ENCODE measurements around the gene ATP1B3.
A peak's percentile ranks its signal among the peaks of the same experiment; 100 is the strongest.

Gene ATP1B3

GRCh38 chr3:141834292-141834691 is 42.2 kb upstream of the ATP1B3 start:
- H3K9me3 ChIP-seq (ENCODE audit: control insufficient read depth, insufficient read depth, low read depth, low read length): no peaks in the 10 kb centered on the region
- no peak overlapping the region for H3K27ac ChIP-seq (ENCODE audit: extremely low read depth, low read depth, low read length)
- peak; percentile 50; the same call in 1 of the 2 replicates for TF ChIP-seq PRDM1 (tag by site-specific recombination; IDR thresholded peaks at IDR 0.05)
- 0 out of 2 replicates have a peak, but pooled peaks have one; percentile 22 for TF ChIP-seq ZNF596 (tag by site-specific recombination; IDR thresholded peaks at IDR 0.05)
- TF ChIP-seq ZNF138 (tag by site-specific recombination; IDR thresholded peaks at IDR 0.05; ENCODE audit: borderline replicate concordance): no peak
- TF ChIP-seq ZNF624 (tag by site-specific recombination; IDR thresholded peaks at IDR 0.05): no peak
- no peak for TF ChIP-seq ZNF366 (tag by site-specific recombination; conservative IDR thresholded peaks at IDR 0.05)
- CTCF ChIA-PET: no interaction called here
- POLR2A ChIA-PET: no interaction called here
- H3K36me3 ChIP-seq (ENCODE audit: control insufficient read depth in 2 of 2, insufficient read depth in 1 of 2, low read length in 2 of 2): no peaks in the 10 kb centered on the region
- no peaks in the 10 kb centered on the region for H3K4me1 ChIP-seq (ENCODE audit: control insufficient read depth, insufficient read depth, low read length)
- no peak overlapping the region for H3K4me3 ChIP-seq (ENCODE audit: low read depth, low read length)

DNA sequence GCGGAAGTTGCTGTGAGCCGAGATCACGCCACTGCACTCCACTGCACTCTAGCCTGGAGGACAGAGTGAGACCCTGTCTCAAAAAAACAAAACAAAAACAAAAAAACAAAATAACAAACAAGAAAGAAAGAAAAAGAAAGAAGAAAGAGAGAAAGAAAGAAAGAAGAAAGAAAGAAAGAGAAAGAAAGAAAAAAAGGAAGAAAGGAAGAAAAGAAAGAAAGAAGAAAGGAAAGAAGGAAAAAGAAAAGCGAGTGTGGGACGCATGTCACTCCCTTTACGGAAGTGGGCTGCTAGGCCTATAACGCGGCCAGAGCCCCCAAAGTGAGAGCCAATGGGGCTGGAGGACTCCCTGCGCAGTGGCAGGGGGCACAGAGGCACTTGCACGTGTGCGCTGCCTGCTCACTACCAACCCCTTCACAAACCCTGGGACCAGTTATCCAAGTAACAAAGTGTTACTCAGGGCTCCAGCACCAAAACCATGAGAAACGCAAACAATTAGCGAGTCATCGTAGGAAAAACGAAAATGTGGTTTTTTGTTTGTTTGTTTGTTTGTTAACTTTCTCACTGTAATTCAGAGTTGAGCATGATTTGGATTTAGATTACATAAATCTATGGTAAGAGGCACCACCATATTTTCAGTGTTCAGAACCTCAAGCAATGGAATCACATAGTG is 40.8 kb upstream of the ATP1B3 start:
- Histone ChIP-seq H3K4me1 (ENCODE audit: control insufficient read depth, insufficient read depth, low read length) (no peaks in the 10 kb centered on the region), H3K9me3 (ENCODE audit: control insufficient read depth, insufficient read depth, low read depth, low read length) (no peaks in the 10 kb centered on the region), H3K36me3 (ENCODE audit: control insufficient read depth in 2 of 2, insufficient read depth in 1 of 2, low read length in 2 of 2) (no peaks in the 10 kb centered on the region), H3K27ac (ENCODE audit: extremely low read depth, low read depth, low read length) (no peak overlapping the region), H3K4me3 (ENCODE audit: low read depth, low read length) (no peak overlapping the region)
- no peak for TF ChIP-seq INSM2 (tag by site-specific recombination; IDR thresholded peaks at IDR 0.05)
- peak; percentile 57 for TF ChIP-seq ZNF366 (tag by site-specific recombination; conservative IDR thresholded peaks at IDR 0.05)
- no peak for TF ChIP-seq ZNF155 (tag by site-specific recombination; IDR thresholded peaks at IDR 0.05)
- POLR2A ChIA-PET: no interaction called here
- CTCF ChIA-PET: no interaction called here

GRCh38 chr3:141839389-141839788 is 37.1 kb upstream of the ATP1B3 start:
- no peak overlapping the region for H3K27ac ChIP-seq (ENCODE audit: extremely low read depth, low read depth, low read length)
- ChIA-PET CTCF (no interaction called here), POLR2A (no interaction called here)
- no peaks in the 10 kb centered on the region for H3K4me1 ChIP-seq (ENCODE audit: control insufficient read depth, insufficient read depth, low read length)
- H3K36me3 ChIP-seq (ENCODE audit: control insufficient read depth in 2 of 2, insufficient read depth in 1 of 2, low read length in 2 of 2): no peaks in the 10 kb centered on the region
- no peaks in the 10 kb centered on the region for H3K9me3 ChIP-seq (ENCODE audit: control insufficient read depth, insufficient read depth, low read depth, low read length)
- H3K4me3 ChIP-seq (ENCODE audit: low read depth, low read length): no peak overlapping the region
- no peak for TF ChIP-seq ZNF555 (tag by site-specific recombination; conservative IDR thresholded peaks at IDR 0.05)
- TF ChIP-seq, protein P1, sequence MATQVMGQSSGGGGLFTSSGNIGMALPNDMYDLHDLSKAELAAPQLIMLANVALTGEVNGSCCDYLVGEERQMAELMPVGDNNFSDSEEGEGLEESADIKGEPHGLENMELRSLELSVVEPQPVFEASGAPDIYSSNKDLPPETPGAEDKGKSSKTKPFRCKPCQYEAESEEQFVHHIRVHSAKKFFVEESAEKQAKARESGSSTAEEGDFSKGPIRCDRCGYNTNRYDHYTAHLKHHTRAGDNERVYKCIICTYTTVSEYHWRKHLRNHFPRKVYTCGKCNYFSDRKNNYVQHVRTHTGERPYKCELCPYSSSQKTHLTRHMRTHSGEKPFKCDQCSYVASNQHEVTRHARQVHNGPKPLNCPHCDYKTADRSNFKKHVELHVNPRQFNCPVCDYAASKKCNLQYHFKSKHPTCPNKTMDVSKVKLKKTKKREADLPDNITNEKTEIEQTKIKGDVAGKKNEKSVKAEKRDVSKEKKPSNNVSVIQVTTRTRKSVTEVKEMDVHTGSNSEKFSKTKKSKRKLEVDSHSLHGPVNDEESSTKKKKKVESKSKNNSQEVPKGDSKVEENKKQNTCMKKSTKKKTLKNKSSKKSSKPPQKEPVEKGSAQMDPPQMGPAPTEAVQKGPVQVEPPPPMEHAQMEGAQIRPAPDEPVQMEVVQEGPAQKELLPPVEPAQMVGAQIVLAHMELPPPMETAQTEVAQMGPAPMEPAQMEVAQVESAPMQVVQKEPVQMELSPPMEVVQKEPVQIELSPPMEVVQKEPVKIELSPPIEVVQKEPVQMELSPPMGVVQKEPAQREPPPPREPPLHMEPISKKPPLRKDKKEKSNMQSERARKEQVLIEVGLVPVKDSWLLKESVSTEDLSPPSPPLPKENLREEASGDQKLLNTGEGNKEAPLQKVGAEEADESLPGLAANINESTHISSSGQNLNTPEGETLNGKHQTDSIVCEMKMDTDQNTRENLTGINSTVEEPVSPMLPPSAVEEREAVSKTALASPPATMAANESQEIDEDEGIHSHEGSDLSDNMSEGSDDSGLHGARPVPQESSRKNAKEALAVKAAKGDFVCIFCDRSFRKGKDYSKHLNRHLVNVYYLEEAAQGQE (tag by site-specific recombination; IDR thresholded peaks at IDR 0.05): no peak
- TF ChIP-seq ZNF26 (tag by site-specific recombination; IDR thresholded peaks at IDR 0.05): no peak
- TF ChIP-seq ZBTB44 (tag by site-specific recombination; IDR thresholded peaks at IDR 0.05): no peak
- TF ChIP-seq ZNF544 (tag by site-specific recombination; IDR thresholded peaks at IDR 0.05): no peak
- TF ChIP-seq SALL2 (tag by site-specific recombination; IDR thresholded peaks at IDR 0.05; ENCODE audit: borderline replicate concordance): no peak
- no peak for TF ChIP-seq YY2 (tag by site-specific recombination; IDR thresholded peaks at IDR 0.05)
- TF ChIP-seq, protein P2, sequence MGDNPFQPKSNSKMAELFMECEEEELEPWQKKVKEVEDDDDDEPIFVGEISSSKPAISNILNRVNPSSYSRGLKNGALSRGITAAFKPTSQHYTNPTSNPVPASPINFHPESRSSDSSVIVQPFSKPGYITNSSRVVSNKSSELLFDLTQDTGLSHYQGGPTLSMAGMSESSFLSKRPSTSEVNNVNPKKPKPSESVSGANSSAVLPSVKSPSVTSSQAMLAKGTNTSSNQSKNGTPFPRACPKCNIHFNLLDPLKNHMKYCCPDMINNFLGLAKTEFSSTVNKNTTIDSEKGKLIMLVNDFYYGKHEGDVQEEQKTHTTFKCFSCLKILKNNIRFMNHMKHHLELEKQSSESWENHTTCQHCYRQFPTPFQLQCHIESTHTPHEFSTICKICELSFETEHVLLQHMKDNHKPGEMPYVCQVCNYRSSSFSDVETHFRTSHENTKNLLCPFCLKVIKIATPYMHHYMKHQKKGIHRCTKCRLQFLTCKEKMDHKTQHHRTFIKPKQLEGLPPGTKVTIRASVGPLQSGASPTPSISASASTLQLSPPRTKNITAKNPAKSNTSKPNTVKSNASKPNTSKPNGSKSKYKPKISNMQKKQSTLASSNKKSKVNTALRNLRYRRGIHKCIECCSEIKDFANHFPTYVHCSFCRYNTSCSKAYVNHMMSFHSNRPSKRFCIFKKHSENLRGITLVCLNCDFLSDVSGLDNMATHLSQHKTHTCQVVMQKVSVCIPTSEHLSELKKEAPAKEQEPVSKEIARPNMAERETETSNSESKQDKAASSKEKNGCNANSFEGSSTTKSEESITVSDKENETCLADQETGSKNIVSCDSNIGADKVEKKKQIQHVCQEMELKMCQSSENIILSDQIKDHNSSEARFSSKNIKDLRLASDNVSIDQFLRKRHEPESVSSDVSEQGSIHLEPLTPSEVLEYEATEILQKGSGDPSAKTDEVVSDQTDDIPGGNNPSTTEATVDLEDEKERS (tag by site-specific recombination; IDR thresholded peaks at IDR 0.05): no peak
- TF ChIP-seq ZNF596 (tag by site-specific recombination; IDR thresholded peaks at IDR 0.05): no peak
- TF ChIP-seq, protein P3, sequence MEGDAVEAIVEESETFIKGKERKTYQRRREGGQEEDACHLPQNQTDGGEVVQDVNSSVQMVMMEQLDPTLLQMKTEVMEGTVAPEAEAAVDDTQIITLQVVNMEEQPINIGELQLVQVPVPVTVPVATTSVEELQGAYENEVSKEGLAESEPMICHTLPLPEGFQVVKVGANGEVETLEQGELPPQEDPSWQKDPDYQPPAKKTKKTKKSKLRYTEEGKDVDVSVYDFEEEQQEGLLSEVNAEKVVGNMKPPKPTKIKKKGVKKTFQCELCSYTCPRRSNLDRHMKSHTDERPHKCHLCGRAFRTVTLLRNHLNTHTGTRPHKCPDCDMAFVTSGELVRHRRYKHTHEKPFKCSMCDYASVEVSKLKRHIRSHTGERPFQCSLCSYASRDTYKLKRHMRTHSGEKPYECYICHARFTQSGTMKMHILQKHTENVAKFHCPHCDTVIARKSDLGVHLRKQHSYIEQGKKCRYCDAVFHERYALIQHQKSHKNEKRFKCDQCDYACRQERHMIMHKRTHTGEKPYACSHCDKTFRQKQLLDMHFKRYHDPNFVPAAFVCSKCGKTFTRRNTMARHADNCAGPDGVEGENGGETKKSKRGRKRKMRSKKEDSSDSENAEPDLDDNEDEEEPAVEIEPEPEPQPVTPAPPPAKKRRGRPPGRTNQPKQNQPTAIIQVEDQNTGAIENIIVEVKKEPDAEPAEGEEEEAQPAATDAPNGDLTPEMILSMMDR (tag by site-specific recombination; IDR thresholded peaks at IDR 0.05): no peak
